NCI-H1694 (cell line): Measurements from ENCODE around the gene KLK6.
A peak's percentile ranks its signal among the peaks of the same experiment; 100 is the strongest.

Experiments
- DNase-seq: peaks from one replicate; lab custom pipeline; 2025; lab: John Stamatoyannopoulos, UW

KLK6 gene

DNA sequence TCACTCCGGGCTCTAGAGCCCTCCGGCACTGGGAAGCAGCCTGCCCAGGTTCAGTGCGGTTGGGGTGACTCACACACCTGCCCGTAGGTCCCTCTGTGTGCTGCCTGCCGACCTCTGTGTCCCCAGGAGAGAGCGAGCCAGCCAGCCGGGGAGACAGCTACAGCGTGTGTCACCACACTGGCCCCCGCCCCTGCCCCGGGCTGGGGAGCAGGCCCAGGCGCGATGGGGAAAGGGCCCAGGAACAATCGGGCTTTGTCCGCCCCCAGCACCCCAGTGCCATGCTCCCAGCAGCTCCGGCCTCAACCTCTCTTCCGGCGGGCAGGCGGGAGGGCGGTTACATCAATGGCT is at the start of gene KLK6:
KLK6 (minus strand) TSS at position 179 of the 348 bp plus-strand sequence. CDS start 1,487 bp downstream, outside the sequence.
- no peak for DNase-seq

DNA sequence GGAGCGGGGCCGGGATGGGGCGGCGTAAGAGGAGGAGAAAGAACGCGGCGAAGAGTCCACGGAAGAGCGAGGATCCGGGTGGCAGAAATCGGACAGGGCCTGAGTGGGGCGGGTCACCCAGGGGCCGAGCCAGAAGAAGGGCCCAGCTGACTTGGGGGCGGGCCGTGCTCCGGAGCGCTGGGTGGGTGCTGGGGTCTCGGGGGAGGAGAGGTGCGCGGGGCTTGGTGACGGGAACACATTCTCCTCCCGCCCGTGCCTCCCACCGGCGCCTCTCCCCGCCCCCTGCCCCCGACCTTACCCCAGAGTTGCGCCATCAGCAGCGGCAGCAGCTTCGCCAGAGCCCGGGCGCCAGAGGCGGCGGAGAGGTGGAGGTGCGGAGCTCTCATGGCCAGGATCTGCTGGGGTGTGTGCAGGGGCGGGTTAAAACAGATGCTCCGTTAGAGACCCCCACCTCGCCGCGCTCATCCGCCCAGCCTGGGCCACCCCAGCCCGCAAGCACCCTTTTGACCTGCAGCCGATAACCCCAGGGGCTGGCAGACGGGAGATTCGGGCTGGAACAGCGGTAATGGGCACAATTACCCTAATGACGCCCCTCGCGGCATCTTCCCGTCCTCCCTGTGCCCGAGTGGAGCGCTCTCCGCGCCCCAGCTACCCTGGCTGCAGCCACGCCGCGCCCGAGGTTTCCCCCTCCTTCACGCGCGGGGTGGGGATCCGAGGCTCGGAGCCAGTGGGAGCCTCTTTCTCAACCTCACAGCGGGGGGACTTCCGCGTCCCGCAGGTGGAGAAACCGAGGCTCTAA is 49.6 kb upstream of the KLK6 start:
- no peak for DNase-seq

DNA sequence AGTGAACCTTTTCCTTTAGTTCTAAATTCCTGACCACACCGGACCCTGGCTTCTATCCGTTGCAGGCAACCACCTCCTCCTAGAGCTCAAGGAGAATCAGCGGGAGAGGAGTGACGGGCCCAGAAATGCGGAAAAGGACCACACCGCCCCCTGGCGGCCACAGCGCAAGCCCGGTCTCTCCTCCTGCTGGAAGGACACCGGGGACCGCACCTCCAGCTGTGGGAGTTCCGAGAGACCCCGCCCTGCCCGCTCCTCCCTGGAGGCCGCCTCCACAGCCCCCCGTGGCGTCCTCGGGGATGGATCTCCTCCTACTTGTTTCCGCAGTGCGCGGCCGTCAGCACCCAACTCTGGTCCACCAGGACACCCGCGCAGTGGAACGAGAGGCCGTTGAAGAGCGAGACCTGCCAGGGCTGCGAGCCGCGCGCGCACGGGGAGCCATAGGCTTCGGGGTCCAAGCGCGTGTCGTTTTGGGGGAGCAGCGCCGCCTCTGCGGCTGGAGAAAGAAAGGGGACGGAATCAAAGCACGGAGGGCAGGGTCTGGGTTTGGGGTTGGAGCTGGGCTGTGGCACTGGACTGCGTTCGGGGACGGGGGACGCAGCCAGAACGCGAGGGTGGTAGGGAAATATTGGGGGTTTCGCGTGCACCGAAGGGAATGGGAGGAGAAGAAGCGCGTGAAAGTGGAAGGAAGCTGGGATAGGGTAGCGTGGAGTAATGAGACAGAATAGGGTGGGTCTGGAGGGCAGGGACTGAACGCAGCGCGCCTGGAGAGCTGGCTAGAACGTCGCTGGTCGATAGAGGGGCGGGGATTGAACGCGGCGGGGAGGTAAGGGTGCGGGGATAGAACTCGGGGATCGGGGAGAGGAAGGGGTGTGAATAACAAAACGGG is 47.6 kb upstream of the KLK6 start:
- DNase-seq: peak; percentile 4

- DNase-seq: no peak
These were observed 46.4 kb upstream of the KLK6 start for GRCh38 chr19:51015691-51016267.

DNA sequence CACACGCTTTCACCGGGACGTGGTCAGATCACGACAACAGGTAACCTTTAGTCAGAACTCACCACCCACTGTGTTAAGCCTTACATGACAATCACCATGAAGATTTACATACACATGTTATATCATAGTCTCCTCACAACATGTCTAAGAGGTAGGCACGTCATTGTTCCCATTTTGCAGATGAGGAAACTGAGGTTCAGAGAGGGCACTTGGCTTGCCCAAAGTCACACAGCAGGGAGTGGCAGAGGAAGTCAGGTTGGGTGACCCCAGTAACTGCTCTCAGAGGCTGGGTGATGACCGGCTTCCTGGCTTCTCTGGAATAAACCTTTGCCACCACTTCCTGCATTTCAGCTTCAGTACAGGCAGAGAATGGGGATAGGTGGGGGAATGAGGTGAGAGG is 44.9 kb upstream of the KLK6 start:
- DNase-seq: no peak

DNA sequence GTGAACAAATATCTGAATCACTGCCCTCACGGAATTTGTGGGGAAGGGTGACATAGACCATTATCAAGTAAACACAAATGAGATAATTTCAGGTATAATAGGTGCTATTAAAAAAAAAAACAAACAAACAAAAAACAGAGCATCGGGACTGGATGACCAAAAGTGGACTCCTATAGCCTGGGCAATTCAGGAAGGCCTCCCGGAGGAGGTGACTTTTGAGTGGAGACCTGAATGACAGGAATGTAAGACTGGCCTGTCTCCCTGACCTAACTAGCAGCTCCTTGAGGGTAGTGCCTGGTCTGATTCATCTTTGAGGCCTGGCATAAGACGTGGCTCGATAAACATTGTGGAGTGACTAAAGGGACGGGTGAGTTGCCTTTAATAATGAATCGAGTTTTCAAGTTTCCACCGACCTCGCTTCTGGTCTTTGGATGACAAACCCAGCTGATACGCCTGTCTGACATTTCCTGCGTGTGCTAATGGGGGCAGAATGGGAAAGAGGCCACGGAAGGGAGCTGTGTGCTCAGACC is 43.3 kb upstream of the KLK6 start:
- DNase-seq: no peak

DNA sequence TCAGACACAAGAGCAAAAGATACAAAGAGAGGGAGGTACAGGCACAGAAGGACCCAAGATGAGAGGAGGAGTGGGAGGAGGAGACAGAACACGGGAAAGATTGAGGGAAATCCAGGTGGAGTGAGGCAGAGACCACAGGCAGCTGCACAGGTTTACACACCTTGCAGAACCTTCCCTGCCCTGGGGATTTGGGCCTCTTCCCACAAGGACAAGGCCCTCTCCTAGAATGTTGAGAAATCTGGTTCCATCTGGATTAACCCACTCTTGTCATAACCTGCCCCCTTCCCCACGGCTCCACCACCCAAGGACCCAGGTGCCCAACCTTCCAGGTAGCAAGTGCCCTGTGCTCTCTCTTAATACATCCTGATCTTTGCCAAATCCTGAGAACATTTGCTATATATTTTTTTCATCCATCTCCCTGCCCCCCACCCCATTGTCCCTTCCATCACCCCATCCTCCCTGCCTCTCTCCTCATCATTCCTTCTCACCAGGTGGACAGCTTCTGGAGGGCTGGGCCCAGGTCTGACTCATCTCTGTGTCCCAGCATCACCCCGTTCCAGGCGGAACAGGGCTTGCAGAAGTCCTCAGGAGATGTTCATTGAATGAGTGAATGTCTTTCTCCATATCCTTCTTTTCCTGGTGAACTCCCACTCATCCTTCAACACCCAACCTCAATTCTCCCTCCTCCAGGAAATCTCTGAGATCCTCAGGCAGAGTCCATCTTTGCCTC is 40.8 kb upstream of the KLK6 start:
- no peak for DNase-seq

- DNase-seq: no peak
These were observed 39.9 kb upstream of the KLK6 start for GRCh38 chr19:51009061-51009891.

GRCh38 chr19:51007488-51007887 is 38.1 kb upstream of the KLK6 start:
- no peak for DNase-seq

- no peak for DNase-seq
These were observed 37.0 kb upstream of the KLK6 start for GRCh38 chr19:51006406-51006805.

GRCh38 chr19:51005248-51005647 is 35.9 kb upstream of the KLK6 start:
- DNase-seq: no peak

DNA sequence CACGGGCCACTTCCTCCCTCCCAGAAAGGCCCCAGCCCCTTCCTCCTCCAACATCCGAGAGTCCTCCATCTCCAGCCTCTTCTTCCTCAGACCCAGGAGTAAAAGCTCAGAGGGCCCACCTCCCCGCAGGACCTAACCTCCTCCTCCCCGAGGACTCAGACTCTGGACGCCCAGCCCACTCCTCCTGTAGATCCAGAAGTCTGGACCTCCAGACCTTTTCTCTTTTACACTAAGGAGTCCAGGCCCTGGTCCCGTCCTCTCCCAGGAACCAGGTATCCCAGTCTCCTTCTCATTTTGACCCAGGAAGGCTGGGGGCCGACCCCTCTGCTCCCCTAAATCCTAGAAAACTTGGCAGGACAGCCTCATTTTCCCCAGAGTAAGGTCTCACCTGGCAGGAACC is 33.9 kb upstream of the KLK6 start:
- DNase-seq: no peak

DNA sequence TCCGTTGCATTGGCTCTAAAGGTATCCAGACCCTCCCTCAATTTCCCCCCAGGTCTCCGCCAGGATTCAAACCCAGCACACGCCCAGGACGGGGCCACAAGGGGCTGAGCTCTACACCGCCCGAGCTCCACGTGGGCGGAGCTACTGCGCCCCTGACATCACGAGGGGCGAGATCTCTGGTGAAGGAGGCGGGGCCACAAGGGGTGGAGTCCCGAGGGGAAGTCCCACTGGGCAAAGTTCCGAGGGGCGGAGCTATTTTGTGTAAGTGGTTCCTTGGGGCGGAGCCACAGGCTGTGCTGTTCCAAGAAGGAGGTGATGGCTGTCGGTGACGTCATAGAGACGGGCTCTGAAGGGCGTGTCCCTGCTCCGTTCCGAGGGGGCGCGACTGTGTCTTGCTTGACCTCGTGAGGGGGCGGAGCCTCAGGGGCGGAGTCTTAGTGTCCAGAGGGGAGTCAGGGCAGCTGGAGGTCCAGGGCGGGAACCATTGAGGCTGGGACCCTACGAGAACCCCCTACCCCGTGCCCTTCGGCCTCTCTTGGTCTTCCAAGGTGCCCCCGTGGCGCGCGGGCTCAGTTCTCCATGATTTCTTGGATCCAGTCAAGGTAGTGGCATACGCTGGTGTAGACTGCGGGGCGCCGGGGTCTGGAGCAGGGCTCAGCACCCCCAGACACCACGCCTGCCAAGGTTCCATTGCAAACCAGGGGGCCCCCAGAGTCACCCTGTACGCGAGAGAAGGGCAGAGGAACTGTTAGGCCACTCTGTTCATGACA is 33.3 kb upstream of the KLK6 start:
- no peak for DNase-seq

DNA sequence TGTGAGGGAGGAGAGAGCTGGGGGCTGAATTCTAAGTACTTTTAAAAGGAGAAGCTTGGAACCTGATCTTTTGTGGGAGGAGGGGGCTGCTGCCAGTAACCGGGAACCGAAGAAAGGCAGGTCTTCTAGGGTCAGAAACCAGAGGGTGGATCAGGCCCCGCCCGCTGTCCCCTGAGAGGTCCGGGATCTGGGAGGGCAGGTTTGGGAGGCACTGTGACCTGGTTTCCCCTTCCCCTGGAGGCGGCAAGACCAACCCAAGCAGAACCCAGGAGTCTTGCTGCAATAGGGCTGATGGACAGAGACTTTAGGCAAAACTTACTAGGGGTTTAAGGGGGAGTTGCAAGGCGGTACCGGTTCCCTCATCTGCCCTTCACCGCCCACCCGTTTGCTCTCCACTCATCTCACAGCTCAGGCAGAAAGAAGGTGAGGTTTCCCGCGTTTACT is 32.7 kb upstream of the KLK6 start:
- DNase-seq: no peak

- DNase-seq: no peak
These were observed 32.1 kb upstream of the KLK6 start, which contains the start of gene KLK8 for GRCh38 chr19:51001515-51001914. Gene KLK8 (minus strand): TSS chr19:51001604. CDS start chr19:51001167, 437 bp downstream.

GRCh38 chr19:51000981-51001380 is 31.6 kb upstream of the KLK6 start:
- no peak for DNase-seq

DNA sequence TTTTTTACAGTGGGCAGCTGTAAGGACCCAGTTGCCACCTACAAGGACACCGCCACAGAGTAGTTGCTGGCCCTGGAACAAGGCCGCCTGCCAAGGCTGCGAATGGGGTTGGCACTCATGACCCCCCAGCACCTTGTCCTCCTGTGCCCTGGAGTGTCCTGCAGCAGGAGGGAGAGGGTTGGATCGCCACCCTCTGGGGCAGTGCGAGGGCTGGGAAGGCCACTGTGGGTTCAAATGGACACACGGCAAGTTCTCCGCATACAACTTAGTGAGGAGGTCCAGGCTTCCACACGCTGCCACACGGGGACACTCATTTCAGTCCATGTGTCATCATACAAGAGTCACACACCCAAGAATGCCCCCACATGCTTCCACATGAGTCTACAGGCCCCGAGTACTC is 31.0 kb upstream of the KLK6 start:
- DNase-seq: no peak

DNA sequence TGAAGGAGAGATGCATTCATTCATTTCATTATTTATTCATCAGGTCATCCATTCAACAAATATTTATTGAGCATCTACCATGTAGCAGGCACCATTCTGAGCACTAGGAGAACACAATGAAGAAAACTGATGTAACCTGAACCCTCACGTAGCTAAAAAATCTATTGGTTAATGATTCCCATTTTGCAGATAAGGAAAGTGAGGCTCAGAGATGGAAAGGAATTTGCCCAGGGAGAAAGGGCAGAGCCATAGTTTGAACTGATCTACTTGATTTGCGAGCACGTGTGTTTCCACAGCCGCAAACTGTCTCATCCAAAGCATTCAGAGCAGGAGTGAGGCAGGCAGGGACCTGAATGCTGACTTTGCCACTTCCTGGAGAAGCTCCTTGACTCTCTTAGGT is 29.3 kb upstream of the KLK6 start:
- DNase-seq: no peak

DNA sequence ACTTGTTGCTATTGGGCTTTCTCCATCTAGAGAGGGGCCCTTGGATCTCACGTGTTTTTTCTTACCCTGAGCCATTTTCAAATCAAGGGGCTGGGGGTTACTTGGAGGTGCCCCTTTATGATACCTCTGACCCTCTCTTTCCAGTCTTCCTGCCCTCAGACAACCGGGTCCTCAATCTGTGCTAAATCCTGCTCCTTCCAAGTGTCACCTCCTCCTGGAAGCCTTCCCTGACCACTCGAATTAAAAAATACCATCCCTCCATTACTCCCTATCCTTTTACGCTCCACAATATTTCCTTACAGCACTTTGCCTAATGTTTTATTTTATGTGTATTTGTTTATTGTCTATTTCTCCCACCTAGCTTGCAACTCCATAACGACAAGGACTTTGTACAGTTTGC is 28.7 kb upstream of the KLK6 start:
- no peak for DNase-seq

DNA sequence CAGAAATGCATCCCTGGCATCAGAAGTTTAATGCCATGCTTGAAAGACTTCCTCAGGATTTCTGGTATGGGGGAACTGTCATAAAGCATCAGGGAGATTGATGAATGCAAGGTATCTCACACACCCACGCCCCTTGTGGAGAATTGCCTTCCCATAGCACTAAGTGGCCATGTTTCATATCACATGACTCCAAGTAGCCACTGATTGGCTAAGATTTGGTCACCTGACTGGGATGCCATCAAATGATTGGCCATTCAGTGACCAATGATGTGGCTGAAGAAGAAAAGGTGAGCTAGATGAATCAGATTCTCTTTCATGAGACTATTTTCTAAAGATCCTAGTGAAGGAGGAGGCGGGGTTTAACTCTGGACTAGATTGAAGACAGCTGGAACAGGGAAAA is 24.7 kb upstream of the KLK6 start:
- DNase-seq: no peak
